Thyroid gland (tissue), 4 donors: ENCODE results near the gene POC1B.

Experiments
- CTCF ChIP-seq, 6 experiments: fragments of 200-600 bp in 3 of 6; fragments of 450-650 bp in 3 of 6; sonication (generic) in 3 of 6; IDR thresholded peaks; one replicate each; pipeline ENCODE4 v1.5.1; 2016 to 2019; ENCODE audit warnings: antibody characterized with exemption in 6 of 6, mild to moderate bottlenecking in 2 of 6, inconsistent platforms in 1 of 6, moderate library complexity in 1 of 6
- POLR2A ChIP-seq, 2 donors: fragments of 450-650 bp; IDR thresholded peaks; one replicate each; pipeline ENCODE4 v1.6.1; 2017; ENCODE audit warnings: antibody characterized with exemption in 2 of 2, mild to moderate bottlenecking in 2 of 2, moderate library complexity in 1 of 2

GRCh38 chr12:89486264-89486663 lies 39.6 kb downstream of the POC1B start:
- TF ChIP-seq CTCF (IDR thresholded peaks at IDR 0.05) (no peak), POLR2A (IDR thresholded peaks at IDR 0.05) (no peak)
